Fibroblast of lung (primary cell): ENCODE data around the gene STK26. TPM values are rescaled to one million over a fixed set of nuclear protein-coding genes. Genes with fewer than 3 reads are reported as not detected.

Source experiments
- DNase-seq, 2 donors: peaks; one replicate each; pipeline versions ENCODE4 v3.0.0 to v3.0.0-alpha.2; 2010; ENCODE audit warnings: low read depth in 2 of 2
- H2AFZ ChIP-seq: 2 replicates; pipeline ENCODE4 v1.5.1; 2012; ENCODE audit warnings: low read length, control low read depth, inconsistent platforms
- H3K27ac ChIP-seq: 2 replicates; pipeline ENCODE4 v1.5.1; 2011; ENCODE audit warnings: low read length, control low read depth; ENCODE audit not compliant: insufficient read depth
- H3K27me3 ChIP-seq: 2 replicates; pipeline ENCODE4 v1.5.1; 2011; ENCODE audit warnings: mild to moderate bottlenecking, low read length; ENCODE audit not compliant: control insufficient read depth, insufficient read depth
- H3K36me3 ChIP-seq: 2 replicates; pipeline ENCODE4 v1.5.1; 2011; ENCODE audit warnings: low read length; ENCODE audit not compliant: control insufficient read depth, insufficient read depth
- H3K4me1 ChIP-seq: 2 replicates; pipeline ENCODE4 v1.5.1; 2011; ENCODE audit warnings: low read length; ENCODE audit not compliant: control insufficient read depth, insufficient read depth; ENCODE audit errors: extremely low read depth
- H3K4me2 ChIP-seq: 2 replicates; pipeline ENCODE4 v1.5.1; 2011; ENCODE audit warnings: low read length, control low read depth; ENCODE audit not compliant: insufficient read depth; ENCODE audit errors: extremely low read depth
- H3K4me3 ChIP-seq, 4 experiments: fragments of 200-600 bp in 1 of 4; sonication (generic) in 1 of 4; replicated peaks in 1 of 4; 2 replicates each; pipeline ENCODE4 v1.5.1; 2011 to 2016; ENCODE audit warnings: low read length in 4 of 4, low read depth in 3 of 4, mild to moderate bottlenecking in 3 of 4, control low read depth in 2 of 4, inconsistent platforms in 1 of 4, mixed read lengths in 1 of 4; ENCODE audit not compliant: insufficient read depth in 1 of 4; ENCODE audit errors: control extremely low read depth in 1 of 4
- H3K79me2 ChIP-seq: 2 replicates; pipeline ENCODE4 v1.5.1; 2012; ENCODE audit warnings: mild to moderate bottlenecking, low read length, inconsistent platforms; ENCODE audit not compliant: control insufficient read depth, insufficient read depth
- H3K9ac ChIP-seq: 2 replicates; pipeline ENCODE4 v1.5.1; 2011; ENCODE audit warnings: mild to moderate bottlenecking, low read length, control low read depth; ENCODE audit not compliant: insufficient read depth
- H3K9me3 ChIP-seq: 2 replicates; pipeline ENCODE4 v1.5.1; 2012; ENCODE audit warnings: low read depth, low read length; ENCODE audit not compliant: control insufficient read depth, insufficient read depth
- H4K20me1 ChIP-seq: 2 replicates; pipeline ENCODE4 v1.5.1; 2011; ENCODE audit warnings: low read length; ENCODE audit not compliant: control insufficient read depth, insufficient read depth; ENCODE audit errors: extremely low read depth
- EZH2 ChIP-seq: IDR thresholded peaks from 2 replicates; pipeline ENCODE4 v1.5.1; 2012; ENCODE audit warnings: low read length, control low read depth, mild to moderate bottlenecking; ENCODE audit errors: missing control alignments
- polyA plus RNA-seq, 2 donors: library from polyadenylated mRNA; depleted of rRNA in 1 of 2; stranded (reverse) in 1 of 2; unstranded in 1 of 2; fragments of >200 nt; gene quantifications; 2 replicates each; pipeline ENCODE4 v1.2.1, GENCODE V29; 2011 to 2012; ENCODE audit warnings: missing spikeins in 1 of 2
- total RNA-seq: library from RNA; depleted of rRNA; stranded (reverse); fragments of >200 nt; gene quantifications from 2 replicates; pipeline ENCODE4 v1.2.1, GENCODE V29; 2014
- TF ChIP-seq, protein P1 (sequence below), 2 donors: IDR thresholded peaks in 1 of 2; conservative IDR thresholded peaks in 1 of 2; 1 replicate in 1 of 2; 2 replicates in 1 of 2; pipeline ENCODE4 v1.5.1; 2011 to 2012; ENCODE audit warnings: low read length in 2 of 2, control low read depth in 1 of 2, inconsistent platforms in 1 of 2, low read depth in 1 of 2, mild to moderate bottlenecking in 1 of 2

The STK26 gene
- total and polyA plus RNA-seq, 2 donors (not counting 1 experiment from before 2014, with no cell fraction given): 2.0 to 2.2 TPM

DNA sequence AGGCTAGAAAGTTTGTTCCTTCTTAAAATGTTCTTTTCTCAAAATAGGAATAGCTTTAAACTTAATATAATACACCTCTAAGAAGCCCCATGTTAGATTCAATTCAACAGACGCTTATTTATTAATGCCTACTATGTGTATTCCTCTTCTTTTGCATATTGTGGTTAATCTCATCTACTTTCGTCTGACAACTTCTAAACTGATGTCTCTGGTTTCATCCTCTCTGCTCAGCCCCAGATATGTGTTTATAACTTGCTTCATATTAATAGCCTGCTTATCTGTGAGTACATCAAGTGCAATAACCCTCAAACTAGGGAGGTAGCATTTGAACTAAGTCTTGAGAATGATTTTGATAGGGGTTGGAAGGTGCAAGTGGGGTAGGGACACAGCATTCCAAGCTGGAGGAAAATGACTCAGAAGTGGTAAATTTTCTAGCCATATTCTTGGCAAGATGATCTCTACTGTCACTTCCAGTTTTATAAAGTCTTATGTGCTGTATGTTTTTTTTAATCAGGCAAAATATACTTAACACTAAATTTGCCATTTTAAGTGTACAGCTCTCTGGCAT lies 37.0 kb downstream of the STK26 start:
- Histone ChIP-seq H3K79me2 (no peaks in the 10 kb centered on the region), H4K20me1 (peaks cover 1% of the 10 kb centered on the region), H3K36me3 (no peaks in the 10 kb centered on the region), H3K4me1 (no peaks in the 10 kb centered on the region), H3K4me3 (no peak overlapping the region), H3K4me2 (no peak overlapping the region), H3K9me3 (no peaks in the 10 kb centered on the region), H3K27me3 (no peaks in the 10 kb centered on the region), H3K9ac (no peak overlapping the region), H3K27ac (no peak overlapping the region), H2AFZ (no peak overlapping the region)
- DNase-seq: peak in 1 of 2 donors; percentile 2
- TF ChIP-seq, protein P1, sequence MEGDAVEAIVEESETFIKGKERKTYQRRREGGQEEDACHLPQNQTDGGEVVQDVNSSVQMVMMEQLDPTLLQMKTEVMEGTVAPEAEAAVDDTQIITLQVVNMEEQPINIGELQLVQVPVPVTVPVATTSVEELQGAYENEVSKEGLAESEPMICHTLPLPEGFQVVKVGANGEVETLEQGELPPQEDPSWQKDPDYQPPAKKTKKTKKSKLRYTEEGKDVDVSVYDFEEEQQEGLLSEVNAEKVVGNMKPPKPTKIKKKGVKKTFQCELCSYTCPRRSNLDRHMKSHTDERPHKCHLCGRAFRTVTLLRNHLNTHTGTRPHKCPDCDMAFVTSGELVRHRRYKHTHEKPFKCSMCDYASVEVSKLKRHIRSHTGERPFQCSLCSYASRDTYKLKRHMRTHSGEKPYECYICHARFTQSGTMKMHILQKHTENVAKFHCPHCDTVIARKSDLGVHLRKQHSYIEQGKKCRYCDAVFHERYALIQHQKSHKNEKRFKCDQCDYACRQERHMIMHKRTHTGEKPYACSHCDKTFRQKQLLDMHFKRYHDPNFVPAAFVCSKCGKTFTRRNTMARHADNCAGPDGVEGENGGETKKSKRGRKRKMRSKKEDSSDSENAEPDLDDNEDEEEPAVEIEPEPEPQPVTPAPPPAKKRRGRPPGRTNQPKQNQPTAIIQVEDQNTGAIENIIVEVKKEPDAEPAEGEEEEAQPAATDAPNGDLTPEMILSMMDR (conservative IDR thresholded peaks at IDR 0.05 in 1 of 2, IDR thresholded peaks at IDR 0.05 in 1 of 2; ENCODE audit: low read depth in 1 of 2, low read length in 2 of 2): no peak
- TF ChIP-seq EZH2: no peak

DNA sequence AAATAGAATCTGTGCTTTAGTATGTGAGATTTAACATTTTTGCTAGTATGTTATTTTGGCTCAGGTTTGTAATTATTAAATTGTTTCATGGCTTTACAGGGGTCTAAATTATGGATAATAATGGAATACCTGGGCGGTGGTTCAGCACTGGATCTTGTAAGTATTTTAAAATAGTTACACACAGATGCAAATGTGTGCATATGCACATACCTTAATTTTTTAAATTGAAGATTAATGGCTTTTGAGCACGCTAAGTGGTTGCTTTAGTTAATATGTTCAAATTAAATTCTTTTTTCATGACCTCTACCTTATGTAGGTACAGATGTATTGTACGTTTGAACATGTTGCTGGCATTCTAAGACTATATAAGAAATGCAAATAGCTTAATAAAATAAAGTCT lies 40.2 kb downstream of the STK26 start:
- Histone ChIP-seq H3K9ac (no peak overlapping the region), H2AFZ (no peak overlapping the region), H3K27me3 (no peaks in the 10 kb centered on the region), H3K9me3 (no peaks in the 10 kb centered on the region), H3K79me2 (no peaks in the 10 kb centered on the region), H3K27ac (no peak overlapping the region), H3K4me3 (no peak overlapping the region), H3K36me3 (no peaks in the 10 kb centered on the region), H4K20me1 (peaks cover 1% of the 10 kb centered on the region), H3K4me2 (no peak overlapping the region), H3K4me1 (no peaks in the 10 kb centered on the region)
- TF ChIP-seq, protein P1 (conservative IDR thresholded peaks at IDR 0.05 in 1 of 2, IDR thresholded peaks at IDR 0.05 in 1 of 2; ENCODE audit: low read depth in 1 of 2, low read length in 2 of 2): no peak
- TF ChIP-seq EZH2: no peak
- no peak for DNase-seq

DNA sequence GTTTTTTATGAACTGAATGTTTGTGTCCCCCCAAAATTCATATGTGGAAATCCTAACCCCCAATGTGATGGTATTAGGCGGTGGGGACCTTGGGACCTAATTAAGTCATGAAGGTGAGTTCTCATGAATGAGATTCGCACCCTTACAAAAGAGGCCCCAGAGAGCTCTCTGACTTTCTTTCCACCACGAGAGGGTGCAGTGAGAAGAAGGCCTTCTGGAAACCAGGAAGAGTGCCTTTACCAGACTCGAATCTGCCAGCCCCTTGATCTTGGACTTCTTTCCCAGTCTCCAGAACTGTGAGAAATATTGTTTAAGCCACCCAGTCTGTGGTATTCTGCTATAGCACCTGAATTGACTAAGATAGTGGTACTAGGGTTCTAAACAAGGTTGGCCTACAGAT lies 40.8 kb downstream of the STK26 start:
- Histone ChIP-seq H2AFZ (no peak overlapping the region), H3K36me3 (no peaks in the 10 kb centered on the region), H3K27ac (no peak overlapping the region), H3K9ac (no peak overlapping the region), H3K4me1 (no peaks in the 10 kb centered on the region), H4K20me1 (peaks cover 1% of the 10 kb centered on the region), H3K27me3 (no peaks in the 10 kb centered on the region), H3K4me3 (no peak overlapping the region), H3K4me2 (no peak overlapping the region), H3K79me2 (no peaks in the 10 kb centered on the region), H3K9me3 (no peaks in the 10 kb centered on the region)
- DNase-seq: no peak
- TF ChIP-seq EZH2: no peak
- TF ChIP-seq, protein P1 (conservative IDR thresholded peaks at IDR 0.05 in 1 of 2, IDR thresholded peaks at IDR 0.05 in 1 of 2; ENCODE audit: low read depth in 1 of 2, low read length in 2 of 2): no peak
